Activated CD4-positive, alpha-beta T cell treated with anti-CD3 and anti-CD28 coated beads, Interleukin-2, amount 50 U/mL, for 1 hour (primary cell): ENCODE data around the gene SMARCA2.

Experiments used
- DNase-seq: peaks from one replicate; pipeline ENCODE4 v3.0.0-alpha.2; 2020

The SMARCA2 gene

GRCh38 chr9:2227144-2227867 is 212.2 kb downstream of the SMARCA2 start:
- no peak for DNase-seq

GRCh38 chr9:2228132-2228531 is 213.0 kb downstream of the SMARCA2 start:
- no peak for DNase-seq

GRCh38 chr9:2228641-2229040 is 213.5 kb downstream of the SMARCA2 start:
- no peak for DNase-seq

- DNase-seq = no peak
These were observed 214.1 kb downstream of the SMARCA2 start for GRCh38 chr9:2229109-2229721.

GRCh38 chr9:2230362-2230761 is 215.2 kb downstream of the SMARCA2 start:
- DNase-seq = no peak

- no peak for DNase-seq
These were observed 216.0 kb downstream of the SMARCA2 start for GRCh38 chr9:2231101-2231500.

GRCh38 chr9:2231829-2232228 is 216.7 kb downstream of the SMARCA2 start:
- DNase-seq = no peak

GRCh38 chr9:2233274-2233673 is 218.1 kb downstream of the SMARCA2 start:
- no peak for DNase-seq

GRCh38 chr9:2234371-2234893 is 219.3 kb downstream of the SMARCA2 start:
- DNase-seq = no peak

GRCh38 chr9:2235623-2236022 is 220.5 kb downstream of the SMARCA2 start:
- DNase-seq = no peak

GRCh38 chr9:2236850-2237249 is 221.7 kb downstream of the SMARCA2 start:
- no peak for DNase-seq

- DNase-seq = no peak
These were observed 226.3 kb downstream of the SMARCA2 start for GRCh38 chr9:2241461-2241835.

- peak; percentile 45 for DNase-seq
These were observed 226.9 kb downstream of the SMARCA2 start for GRCh38 chr9:2241836-2242741.

- no peak for DNase-seq
These were observed 227.7 kb downstream of the SMARCA2 start for GRCh38 chr9:2242831-2243330.
